AML-193 (cell line): ENCODE measurements around the gene MYO1H.

ENCODE experiments used
- DNase-seq, 2 experiments: peaks; one replicate each; lab custom pipeline; 2025; lab: John Stamatoyannopoulos, UW

MYO1H gene

DNA sequence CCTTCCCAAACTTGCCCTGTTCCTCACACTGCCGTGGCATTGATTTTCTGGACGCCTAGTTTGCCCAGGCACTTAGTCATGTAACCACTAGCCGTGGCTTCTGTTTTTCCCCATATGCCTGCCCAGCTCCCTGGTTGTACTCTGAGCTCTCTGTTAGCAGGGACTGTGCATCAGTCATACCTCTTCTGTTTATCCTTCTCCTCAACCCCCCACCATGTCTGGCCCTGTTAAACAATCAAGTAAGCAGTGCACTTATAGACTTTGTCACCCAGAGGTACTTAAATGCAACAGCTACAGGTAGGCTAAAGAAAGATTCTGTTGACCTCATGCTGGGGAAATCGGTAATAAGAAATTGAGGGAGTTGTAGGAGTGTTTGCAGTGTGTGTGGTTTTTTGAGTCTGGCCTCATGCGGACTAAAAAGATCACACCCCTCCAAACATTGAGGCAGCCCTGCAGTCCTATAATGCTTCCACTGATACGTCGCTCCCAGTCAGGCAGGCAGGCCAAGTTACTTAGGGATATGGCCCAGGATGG, 146.7 kb downstream of the MYO1H start:
- DNase-seq: no peak

DNA sequence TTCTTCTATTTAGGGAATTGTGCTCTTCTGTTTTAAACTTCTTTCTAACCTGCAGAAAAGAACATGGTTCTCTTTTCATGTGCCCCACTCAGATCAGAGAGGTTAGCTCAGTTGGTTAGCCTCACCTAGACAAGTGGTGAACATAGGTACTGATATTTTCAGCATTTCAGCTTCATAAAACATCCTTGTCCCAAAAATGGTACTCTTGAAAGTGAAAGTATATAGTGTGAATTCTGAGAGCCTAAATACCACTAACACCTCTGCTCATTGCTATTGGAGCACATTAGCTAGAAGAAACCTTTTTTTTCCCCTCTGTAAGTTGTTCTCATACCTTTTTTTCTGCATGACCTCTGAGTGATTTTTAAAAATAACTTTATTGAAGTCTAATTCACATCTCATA, 147.3 kb downstream of the MYO1H start:
- no peak for DNase-seq

DNA sequence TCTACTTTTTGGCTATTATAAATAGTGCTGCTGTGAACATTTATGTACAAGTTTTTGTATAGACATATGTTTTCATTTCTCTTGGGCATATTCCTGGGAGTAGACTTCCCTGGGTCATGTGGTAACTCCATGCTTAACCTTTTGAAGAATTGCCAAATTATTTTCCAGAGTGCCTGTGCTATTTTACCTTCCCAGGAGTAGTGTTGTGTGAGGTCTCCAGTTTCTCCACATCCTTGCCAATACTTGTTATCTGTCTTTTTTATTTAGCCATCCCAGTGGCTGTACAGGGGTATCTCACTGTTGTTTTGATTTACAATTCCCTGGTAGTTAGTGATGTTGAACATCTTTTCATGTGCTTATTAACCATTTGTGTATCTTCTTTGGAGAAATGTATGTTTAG, 148.6 kb downstream of the MYO1H start:
- no peak for DNase-seq

DNA sequence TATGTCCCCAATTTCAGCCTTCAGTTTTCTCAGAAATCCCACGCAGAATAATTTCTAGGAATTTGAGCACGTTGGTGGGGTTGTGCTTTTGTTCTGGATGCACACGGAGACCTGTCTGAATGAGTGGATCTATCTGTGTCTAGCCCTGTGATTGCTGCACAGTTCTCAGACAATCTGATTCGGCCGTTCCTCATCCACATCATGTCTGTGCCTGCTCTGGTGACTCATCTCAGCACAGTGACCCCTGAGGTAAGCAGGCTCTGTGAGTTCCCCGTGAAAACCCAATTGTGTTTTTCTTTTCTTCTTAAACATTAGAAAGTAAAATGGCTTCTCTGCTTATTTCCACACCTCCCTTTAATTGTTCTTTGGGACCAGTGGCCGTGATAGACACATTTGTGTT, 150.0 kb downstream of the MYO1H start:
- DNase-seq: no peak
